ENCODE results near the gene LCNL1.
"Not testable (repeated sequence)": the region's sequence is repeated elsewhere in the genome, so short reads cannot be mapped to it uniquely, and the experiment has no call there.

Gene LCNL1

GRCh38 chr9:137004285-137004684 is 21.5 kb downstream of the LCNL1 start:
- TF ChIP-seq CTCF (IDR thresholded peaks at IDR 0.05) = peak; percentile 77

DNA sequence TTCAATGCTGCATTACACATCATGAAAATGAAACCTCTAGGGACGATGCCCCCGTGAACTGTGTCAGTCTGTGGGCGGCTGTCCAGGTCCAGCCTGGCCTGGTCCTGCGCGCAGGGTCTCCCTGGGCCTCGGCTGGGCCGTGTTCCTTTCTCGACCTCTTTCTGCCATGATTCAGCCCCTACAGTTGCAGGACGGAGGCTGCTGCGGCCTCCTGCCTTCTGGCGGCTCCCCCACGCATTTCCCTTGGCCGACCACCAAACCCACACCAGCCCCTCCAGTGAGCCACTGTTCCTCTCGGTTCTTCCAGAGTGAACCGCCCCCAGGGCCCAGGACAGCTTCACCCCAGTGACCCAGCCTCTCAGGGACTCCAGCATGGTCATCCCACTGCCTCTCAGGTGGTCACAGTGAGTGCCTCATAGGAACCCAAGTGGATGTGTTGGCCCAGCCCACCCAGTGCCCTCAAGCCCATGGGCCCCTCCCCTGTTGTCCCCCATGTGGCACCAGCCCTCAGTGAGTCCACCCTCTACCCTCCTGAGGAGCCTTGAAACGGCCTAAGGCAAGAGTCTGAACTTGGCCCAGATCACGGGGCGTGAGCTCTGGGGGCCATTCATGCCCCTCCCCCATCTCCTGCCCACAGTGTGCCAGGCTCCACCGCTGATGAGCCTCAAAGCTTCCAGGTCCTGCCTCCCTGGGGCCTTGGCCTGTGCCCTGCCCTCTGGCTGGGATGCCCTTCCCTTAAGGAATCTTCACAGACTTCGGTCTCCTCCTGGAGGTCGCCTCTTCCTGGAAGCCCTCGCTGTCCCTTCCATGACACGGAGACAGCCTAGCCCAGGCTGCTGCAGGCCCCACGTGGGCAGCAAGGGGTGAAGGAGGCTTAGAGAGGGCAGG is 23.6 kb downstream of the LCNL1 start:
- TF ChIP-seq CTCF (IDR thresholded peaks at IDR 0.05) = no peak
- no peak for TF ChIP-seq ZFX (IDR thresholded peaks at IDR 0.05; ENCODE audit: borderline replicate concordance)
- H3K27ac ChIP-seq = no peak overlapping the region

More at GRCh38 chr9:137004285-137004684, 21.5 kb downstream of the LCNL1 start:
- not testable (repeated sequence) for H3K27ac ChIP-seq

DNA sequence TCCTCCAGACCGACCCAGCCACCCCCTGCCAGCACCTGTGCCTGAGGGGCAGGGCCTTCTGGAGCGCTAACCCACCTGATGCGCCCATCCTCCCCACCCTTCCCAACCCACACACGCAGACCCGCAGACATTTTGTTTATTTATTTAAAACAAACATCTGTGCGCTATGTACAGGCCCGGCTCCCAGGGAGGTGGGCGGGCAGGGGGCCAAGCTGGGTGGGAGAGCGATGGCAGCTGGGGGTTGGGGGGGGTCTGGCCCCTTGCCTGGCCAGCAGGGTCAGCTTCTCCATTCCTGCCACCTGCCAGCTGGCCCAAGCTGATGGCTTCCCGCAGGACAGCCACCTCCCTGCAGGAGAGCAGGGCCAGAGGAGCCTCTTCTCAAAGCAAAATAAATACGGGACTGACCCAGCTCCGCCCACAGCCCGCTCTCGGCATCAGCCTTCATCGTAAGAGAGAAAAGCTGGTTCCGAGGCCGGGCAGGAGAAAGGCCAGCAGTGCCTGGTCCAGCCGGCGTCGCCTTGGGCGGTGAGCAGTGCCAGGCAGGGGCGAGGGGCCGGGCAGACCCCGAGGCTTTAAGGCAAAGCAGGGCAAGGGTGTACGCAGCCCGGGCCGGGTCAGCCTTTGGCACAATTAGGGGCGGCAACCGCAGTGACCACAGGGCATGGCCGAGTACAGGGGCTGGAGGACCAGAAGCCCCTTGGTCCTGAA is 24.5 kb downstream of the LCNL1 start:
- H3K27ac ChIP-seq = no peak overlapping the region
- TF ChIP-seq CTCF (IDR thresholded peaks at IDR 0.05) (no peak), ZFX (IDR thresholded peaks at IDR 0.05; ENCODE audit: borderline replicate concordance) (no peak)

DNA sequence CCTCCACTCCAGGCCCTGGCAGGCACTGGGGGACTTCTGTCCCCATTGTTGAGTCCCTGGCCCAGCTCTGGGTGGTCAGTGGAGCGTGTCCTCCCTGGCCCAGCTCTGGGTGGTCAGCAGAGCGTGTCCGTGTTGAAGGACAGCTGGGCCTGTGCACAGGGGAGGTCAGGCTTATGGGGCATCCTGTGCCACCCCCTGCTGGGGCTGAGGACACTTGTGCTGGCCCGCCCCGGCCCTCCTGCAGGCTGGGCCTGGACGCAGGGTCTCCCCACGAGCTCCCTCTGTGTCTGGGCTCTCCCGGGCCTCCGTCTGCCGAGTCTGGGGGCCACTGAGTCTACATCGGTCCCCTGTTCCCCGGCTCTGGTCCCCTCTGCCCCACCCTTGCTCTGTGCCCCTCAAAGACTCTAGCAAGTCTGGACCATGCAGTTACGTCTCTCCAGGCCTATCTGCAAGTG is 25.1 kb downstream of the LCNL1 start:
- H3K27ac ChIP-seq = no peak overlapping the region

DNA sequence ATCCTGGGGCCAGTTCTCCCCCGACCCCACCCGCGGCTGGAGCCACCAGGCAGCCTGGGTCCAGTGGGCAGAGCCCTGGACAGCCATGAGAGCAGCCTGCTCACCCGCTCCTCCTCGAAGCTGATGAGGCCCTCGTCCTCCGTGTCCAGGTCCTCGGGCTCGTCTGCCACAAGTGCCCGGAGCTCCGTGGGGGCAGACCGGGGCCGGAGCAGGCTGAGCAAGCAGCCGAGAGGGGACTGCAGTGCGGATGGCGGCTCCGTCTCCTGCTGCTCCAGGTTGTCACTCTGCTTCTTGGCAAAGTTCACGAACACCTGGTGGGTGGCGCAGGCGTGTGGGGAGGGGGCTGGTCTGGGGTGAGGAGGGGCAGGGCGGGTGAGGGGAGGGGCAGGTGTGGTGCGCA is 25.5 kb downstream of the LCNL1 start:
- TF ChIP-seq ZFX (IDR thresholded peaks at IDR 0.05; ENCODE audit: borderline replicate concordance) = no peak
- H3K27ac ChIP-seq = no peak overlapping the region

More for the DNA sequence above, 25.1 kb downstream of the LCNL1 start:
- TF ChIP-seq ZFX (IDR thresholded peaks at IDR 0.05; ENCODE audit: borderline replicate concordance) (no peak), CTCF (IDR thresholded peaks at IDR 0.05) (no peak)

DNA sequence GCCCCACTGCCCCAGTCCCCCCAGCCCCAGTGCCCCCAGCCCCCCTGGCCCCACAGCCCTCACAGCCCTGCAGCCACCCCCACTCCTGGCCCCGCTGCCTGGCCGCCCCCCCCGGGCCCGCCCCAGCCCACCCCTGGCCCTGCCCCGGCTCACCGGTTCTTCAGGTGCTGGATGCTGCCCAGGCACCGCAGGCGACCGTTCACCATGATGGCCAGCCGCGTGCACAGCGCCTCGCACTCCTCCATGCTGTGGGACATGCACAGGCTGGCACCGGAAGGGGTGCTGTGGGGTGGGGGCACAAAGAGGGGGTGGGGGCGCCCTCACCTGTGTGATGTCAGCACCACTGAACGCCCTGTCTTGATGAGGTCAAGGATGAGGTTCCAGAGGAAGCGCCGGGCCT is 26.4 kb downstream of the LCNL1 start:
- no peak for TF ChIP-seq ZFX (IDR thresholded peaks at IDR 0.05; ENCODE audit: borderline replicate concordance)
- TF ChIP-seq CTCF (IDR thresholded peaks at IDR 0.05) = no peak
- no peak overlapping the region for H3K27ac ChIP-seq

DNA sequence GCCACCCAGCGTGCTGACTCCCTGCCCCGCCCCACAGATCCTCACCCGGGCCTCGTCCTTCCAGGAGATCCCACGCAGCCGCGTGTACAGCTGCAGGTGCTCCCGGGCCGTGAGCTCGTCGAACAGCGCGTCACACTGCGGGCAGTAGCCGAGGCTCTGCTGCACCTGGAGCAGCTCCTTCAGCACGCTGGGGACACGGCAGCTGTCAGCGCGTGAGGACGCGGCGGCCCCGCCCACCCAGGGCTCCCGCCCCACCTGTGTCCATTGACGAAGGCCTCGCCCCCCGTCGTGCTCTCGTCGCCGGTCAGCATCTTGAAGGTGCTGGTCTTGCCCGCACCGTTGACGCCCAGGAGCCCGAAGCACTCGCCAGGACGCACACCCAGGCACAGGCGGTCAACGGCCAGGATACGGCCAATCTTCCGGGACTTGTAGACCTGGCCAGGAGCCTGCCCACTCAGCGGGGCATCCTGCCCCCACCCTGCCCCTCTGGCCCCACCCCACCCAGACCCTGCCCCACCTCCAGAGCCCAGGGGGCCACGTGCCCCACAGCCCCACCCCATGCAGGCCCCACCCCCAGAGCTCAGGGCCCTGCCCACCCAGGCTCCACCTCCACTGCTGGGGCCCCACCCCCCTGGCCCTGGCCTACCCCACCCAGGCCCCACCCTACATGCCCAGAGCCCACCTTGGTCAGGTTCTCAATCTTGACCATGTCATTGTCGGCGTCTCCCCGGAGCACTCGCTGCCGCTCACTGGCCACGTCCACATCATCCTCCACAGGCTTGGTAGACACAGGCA is 27.3 kb downstream of the LCNL1 start:
- no peak overlapping the region for H3K27ac ChIP-seq
- TF ChIP-seq ZFX (IDR thresholded peaks at IDR 0.05; ENCODE audit: borderline replicate concordance) = no peak
- TF ChIP-seq CTCF (IDR thresholded peaks at IDR 0.05) = no peak
